Measurements from ENCODE around the gene ICAM3.

GRCh38 chr19:10365518-10365917 is 26.1 kb upstream of the ICAM3 start:
- TF ChIP-seq CTCF (IDR thresholded peaks at IDR 0.05), result no peak
- TF ChIP-seq POLR2A (IDR thresholded peaks at IDR 0.05; ENCODE audit: low read depth), result no peak
- no peak for TF ChIP-seq POLR2AphosphoS5 (IDR thresholded peaks at IDR 0.05)
- no peak for TF ChIP-seq EP300 (IDR thresholded peaks at IDR 0.05)

Data from esophagus muscularis mucosa (tissue), 4 donors.